ENCODE measurements around the gene HSPD1. TPM values are rescaled to one million over a fixed set of nuclear protein-coding genes. Genes with fewer than 3 reads are reported as not detected.
A peak's percentile ranks its signal among the peaks of the same experiment; 100 is the strongest.

The HSPD1 gene
- total and polyA plus RNA-seq, 2 of the 13 experiments (the other 11 are each of a cell fraction or from before 2014, with no cell fraction given), result 685 to 2,610 TPM

GRCh38 chr2:197500503-197501131 is 977 bp upstream of the HSPD1 start (continued):
- TF ChIP-seq ZFP62 (CRISPR knock-in tag; IDR thresholded peaks at IDR 0.05) (no peak), SMC3 (IDR thresholded peaks at IDR 0.05; ENCODE audit: low read length) (no peak), ZBTB7A (CRISPR knock-in tag; IDR thresholded peaks at IDR 0.05) (0 out of 2 replicates have a peak, but pooled peaks have one; percentile 71), MLLT10 (CRISPR knock-in tag; IDR thresholded peaks at IDR 0.05) (peak; percentile 88; the same call in 1 of the 2 replicates), HMGA1 (CRISPR knock-in tag; conservative IDR thresholded peaks at IDR 0.05) (no peak), ZNF276 (CRISPR knock-in tag; IDR thresholded peaks at IDR 0.05; ENCODE audit: low read depth) (no peak), NR2C2 (CRISPR knock-in tag; IDR thresholded peaks at IDR 0.05; ENCODE audit: borderline replicate concordance) (no peak), RAD21 (CRISPR knock-in tag; IDR thresholded peaks at IDR 0.05) (no peak), ZNF180 (CRISPR knock-in tag; IDR thresholded peaks at IDR 0.05; ENCODE audit: borderline replicate concordance, low read depth) (no peak), ZNF563 (CRISPR knock-in tag; IDR thresholded peaks at IDR 0.05) (no peak; the same call in 1 of the 2 replicates), ZNF275 (CRISPR knock-in tag; IDR thresholded peaks at IDR 0.05; ENCODE audit: borderline replicate concordance) (no peak; the same call in 1 of the 2 replicates), MNT (IDR thresholded peaks at IDR 0.05) (no peak), EHMT2 (IDR thresholded peaks at IDR 0.05; ENCODE audit: borderline replicate concordance, low read depth, low read length) (no peak), HNF4A (CRISPR knock-in tag; IDR thresholded peaks at IDR 0.05) (no peak), AGO1 (IDR thresholded peaks at IDR 0.05; ENCODE audit: low read depth, low read length, poor library complexity, severe bottlenecking) (peak; percentile 96), DBP (CRISPR knock-in tag; IDR thresholded peaks at IDR 0.05; ENCODE audit: not compliant biosample characterization) (peak; percentile 34), ZNF549 (CRISPR knock-in tag; IDR thresholded peaks at IDR 0.05) (no peak), ZNF891 (CRISPR knock-in tag; IDR thresholded peaks at IDR 0.05) (no peak), ADNP (CRISPR knock-in tag; IDR thresholded peaks at IDR 0.05) (0 out of 2 replicates have a peak, but pooled peaks have one; percentile 30), NKX3-1 (CRISPR knock-in tag; IDR thresholded peaks at IDR 0.05) (peak; percentile 13; the same call in 1 of the 2 replicates), RFX3 (CRISPR knock-in tag; IDR thresholded peaks at IDR 0.05) (no peak), MAZ (IDR thresholded peaks at IDR 0.05; ENCODE audit: borderline replicate concordance, low read depth, low read length) (no peak), MAZ (CRISPR knock-in tag; IDR thresholded peaks at IDR 0.05; ENCODE audit: low read depth) (no peak), ZNF773 (CRISPR knock-in tag; IDR thresholded peaks at IDR 0.05; ENCODE audit: borderline replicate concordance) (0 out of 2 replicates have a peak, but pooled peaks have one; percentile 71), THYN1 (CRISPR knock-in tag; IDR thresholded peaks at IDR 0.05; ENCODE audit: borderline replicate concordance, low read depth) (no peak)
